Bronchus fibroblast of lung (primary cell): ENCODE measurements around the gene CPEB3. TPM values are rescaled to one million over a fixed set of nuclear protein-coding genes. Genes with fewer than 3 reads are reported as not detected.

Source experiments
- total RNA-seq: library from RNA; depleted of rRNA; stranded (reverse); fragments of >200 nt; gene quantifications from 2 replicates; pipeline ENCODE4 v1.2.3, GENCODE V29; 2015

CPEB3 gene
- 0.17 and 0.30 TPM in 2 replicates for total RNA-seq

GRCh38 chr10:92290837-92291615 is at the start of gene CPEB3, which contains the start of gene MARCHF5:
Gene CPEB3, minus strand, starts transcription at chr10:92291078. Its CDS starts 50,728 bp downstream, at chr10:92240350.
Gene MARCHF5, plus strand, starts transcription at chr10:92291167. Its CDS starts 328 bp downstream, at chr10:92291495.

Other genes with a start within 250 kb of the CPEB3 start
- gene MARCHF5, start 89 bp upstream of the CPEB3 start, total RNA-seq, result 4.9 and 5.4 TPM in 2 replicates